Endothelial cell of umbilical vein (primary cell): ENCODE measurements around the gene MAPKBP1. TPM values are rescaled to one million over a fixed set of nuclear protein-coding genes. Genes with fewer than 3 reads are reported as not detected.

Experiments
- BruUV-seq: library from RNA; stranded (reverse); fragments of 400-500 nt; replicated peaks from 2 replicates; lab custom pipeline; 2021; lab: Mats Ljungman, UMichigan
- CTCF ChIA-PET: fragments of 300-600, 350-600 bp; sonication (Branson Sonifier 250); formaldehyde crosslinking; loops from one replicate; lab custom pipeline; 2021; ENCODE audit warnings: antibody characterized with exemption, inconsistent platforms; lab: Charles Lee
- POLR2A ChIA-PET: fragments of 300-600, 350-600 bp; sonication (Branson Sonifier 250); formaldehyde crosslinking; loops from one replicate; lab custom pipeline; 2021; ENCODE audit warnings: antibody characterized with exemption, inconsistent platforms; lab: Charles Lee
- DNase-seq: peaks from one replicate; pipeline ENCODE4 v3.0.0-alpha.2; 2011; ENCODE audit warnings: low read depth, low spot score
- FAIRE-seq: peaks from 2 replicates; lab custom pipeline; 2011; peaks lifted over from hg19 to GRCh38; lab: Jason Lieb, UNC
- H2AFZ ChIP-seq: 2 replicates; pipeline ENCODE4 v1.6.0; 2012; ENCODE audit warnings: low read depth, low read length, control low read depth, inconsistent platforms
- H3K27ac ChIP-seq: 2 replicates; pipeline ENCODE4 v1.5.1; 2011; ENCODE audit warnings: low read depth, mild to moderate bottlenecking, control low read depth, low read length, moderate library complexity; ENCODE audit not compliant: insufficient read depth
- H3K27me3 ChIP-seq, 2 experiments: 2 replicates each; pipeline versions ENCODE4 v1.6.0 to v1.6.1; 2011; ENCODE audit warnings: low read length in 2 of 2, mixed read lengths in 1 of 2; ENCODE audit not compliant: control insufficient read depth in 2 of 2, insufficient read depth in 2 of 2
- H3K36me3 ChIP-seq, 2 experiments: 2 replicates in 1 of 2; 3 replicates in 1 of 2; pipeline ENCODE4 v1.5.1; 2011; ENCODE audit warnings: low read length in 2 of 2, mild to moderate bottlenecking in 1 of 2, moderate library complexity in 1 of 2; ENCODE audit not compliant: control insufficient read depth in 2 of 2, insufficient read depth in 2 of 2; ENCODE audit errors: extremely low read depth in 1 of 2
- H3K4me1 ChIP-seq: 3 replicates; pipeline ENCODE4 v1.5.1; 2011; ENCODE audit warnings: mild to moderate bottlenecking, low read length; ENCODE audit not compliant: control insufficient read depth, insufficient read depth; ENCODE audit errors: extremely low read depth
- H3K4me2 ChIP-seq: 2 replicates; pipeline ENCODE4 v1.6.1; 2011; ENCODE audit warnings: low read length, control low read depth, mixed read lengths; ENCODE audit not compliant: insufficient read depth
- H3K4me3 ChIP-seq, 3 experiments: fragments of 200-600 bp in 1 of 3; sonication (generic), shearing (Covaris generic) in 1 of 3; replicated peaks in 1 of 3; 2 replicates each; pipeline ENCODE4 v1.5.1; 2011 to 2016; ENCODE audit warnings: control low read depth in 3 of 3, low read length in 3 of 3, mild to moderate bottlenecking in 2 of 3, inconsistent platforms in 1 of 3, low read depth in 1 of 3, moderate library complexity in 1 of 3; ENCODE audit not compliant: insufficient read depth in 1 of 3
- H3K79me2 ChIP-seq: 2 replicates; pipeline ENCODE4 v1.6.0; 2012; ENCODE audit warnings: low read length, inconsistent platforms; ENCODE audit not compliant: control insufficient read depth, insufficient read depth
- H3K9ac ChIP-seq: replicated peaks from 2 replicates; pipeline ENCODE3; 2011; ENCODE audit warnings: low read length, control low read depth; ENCODE audit not compliant: insufficient read depth; ENCODE audit errors: extremely low read depth
- H3K9me1 ChIP-seq: replicated peaks from 3 replicates; pipeline ENCODE4 v1.6.0; 2011; ENCODE audit warnings: mild to moderate bottlenecking, low read length; ENCODE audit not compliant: control insufficient read depth, insufficient read depth; ENCODE audit errors: extremely low read depth
- H3K9me3 ChIP-seq: replicated peaks from 2 replicates; pipeline ENCODE4 v1.5.1; 2012; ENCODE audit warnings: low read length, inconsistent platforms; ENCODE audit not compliant: control insufficient read depth, insufficient read depth
- H4K20me1 ChIP-seq: replicated peaks from 2 replicates; pipeline ENCODE3; 2011; ENCODE audit warnings: mild to moderate bottlenecking, low read length; ENCODE audit not compliant: control insufficient read depth, insufficient read depth; ENCODE audit errors: extremely low read depth
- CTCF ChIP-seq, 2 donors: IDR thresholded peaks; 1 replicate in 1 of 2; 2 replicates in 1 of 2; pipeline ENCODE4 v1.5.1; 2011; ENCODE audit warnings: low read length in 2 of 2, mild to moderate bottlenecking in 2 of 2, moderate library complexity in 2 of 2, control low read depth in 1 of 2, inconsistent platforms in 1 of 2, low read depth in 1 of 2; ENCODE audit not compliant: insufficient read depth in 1 of 2; ENCODE audit errors: extremely low read depth in 1 of 2
- EZH2 ChIP-seq: IDR thresholded peaks from 2 replicates; pipeline ENCODE4 v1.6.1; 2012; ENCODE audit warnings: borderline replicate concordance, low read depth, mild to moderate bottlenecking, moderate library complexity, low read length, inconsistent platforms; ENCODE audit not compliant: severe bottlenecking
- FOS ChIP-seq: IDR thresholded peaks from 2 replicates; pipeline ENCODE4 v1.6.1; 2011; ENCODE audit warnings: mild to moderate bottlenecking, low read length, moderate library complexity, borderline replicate concordance; ENCODE audit not compliant: insufficient read depth
- GATA2 ChIP-seq: IDR thresholded peaks from 2 replicates; pipeline ENCODE4 v1.7.0; 2011; ENCODE audit warnings: low read depth, mild to moderate bottlenecking, moderate library complexity, mixed read lengths, low read length; ENCODE audit not compliant: insufficient read length, insufficient read depth
- JUN ChIP-seq: IDR thresholded peaks from 2 replicates; pipeline ENCODE4 v1.6.1; 2011; ENCODE audit warnings: borderline replicate concordance, low read depth; ENCODE audit not compliant: insufficient read length, insufficient read depth
- MAX ChIP-seq: IDR thresholded peaks from 2 replicates; pipeline ENCODE4 v1.6.1; 2011; ENCODE audit not compliant: insufficient read depth, insufficient read length
- MYC ChIP-seq: IDR thresholded peaks from one replicate; pipeline ENCODE4 v1.6.1; 2011; ENCODE audit warnings: mild to moderate bottlenecking, low read depth, low read length
- POLR2A ChIP-seq: IDR thresholded peaks from 2 replicates; pipeline ENCODE4 v1.6.1; 2012; ENCODE audit warnings: low read depth, mild to moderate bottlenecking, control low read depth, low read length
- POLR2AphosphoS5 ChIP-seq: IDR thresholded peaks from 2 replicates; pipeline ENCODE4 v1.6.1; 2012; ENCODE audit warnings: low read depth, mild to moderate bottlenecking, control low read depth, low read length, moderate library complexity; ENCODE audit not compliant: insufficient read depth
- dilution Hi-C: fragments of 300-500 bp; cut with MboI; formaldehyde crosslinking; loops from one replicate; pipeline ENCODE4 v1.15.0; 2019; ENCODE audit warnings: low sequenced_read_pairs; ENCODE audit not compliant: extremely low pct_ligation_motif_present
- intact Hi-C: fragments of 100-400 bp; cut with micrococcal nuclease; formaldehyde crosslinking; loops from one replicate; pipeline ENCODE4 v1.10.0; 2022
- polyA plus RNA-seq, 4 experiments: library from polyadenylated mRNA; depleted of rRNA in 3 of 4; stranded (reverse) in 3 of 4; unstranded in 1 of 4; fragments of >200 nt; gene quantifications; 2 replicates each; pipeline versions ENCODE4 v1.2.1 to v1.2.3, GENCODE V29; 2011 to 2012; ENCODE audit warnings: missing spikeins in 1 of 4
- total RNA-seq: library from RNA; stranded (reverse); gene quantifications from 2 replicates; pipeline ENCODE4 v1.2.3, GENCODE V29; 2021

MAPKBP1 gene
- total and polyA plus RNA-seq, 2 donors (not counting 3 experiments of a cell fraction or from before 2014, with no cell fraction given), result 12.3 to 55.8 TPM

GRCh38 chr15:41851755-41852370 is 77.6 kb downstream of the MAPKBP1 start:
- ChIA-PET POLR2A (no interaction called here), CTCF (interaction anchor here (3.2 kb wide), 1 partner anchor 12 kb away, joined by 12 read pairs; no protein-coding TSS in a partner anchor)
- H3K4me2 ChIP-seq, result no peak overlapping the region
- H3K4me3 ChIP-seq, result no peak overlapping the region
- H3K36me3 ChIP-seq, result peaks cover 8 to 48% of the 10 kb centered on the region in 2 experiments
- H3K9me3 ChIP-seq, result no peaks in the 10 kb centered on the region
- FAIRE-seq, result no peak
- H2AFZ ChIP-seq, result no peak overlapping the region
- H3K27me3 ChIP-seq, result no peaks in the 10 kb centered on the region
- BruUV-seq, result no TSS peak
- no peak overlapping the region for H3K27ac ChIP-seq
- H3K4me1 ChIP-seq, result no peaks in the 10 kb centered on the region
- H3K79me2 ChIP-seq, result no peaks in the 10 kb centered on the region
- no peak overlapping the region for H3K9ac ChIP-seq
- no peak for TF ChIP-seq FOS
- no peak for TF ChIP-seq MAX
- no peak for TF ChIP-seq MYC
- no peak for TF ChIP-seq POLR2A
- no peak for TF ChIP-seq JUN
- TF ChIP-seq CTCF (IDR thresholded peaks at IDR 0.05; ENCODE audit: extremely low read depth in 1 of 2, insufficient read depth in 1 of 2, low read depth in 1 of 2, low read length in 2 of 2), result no peak
- TF ChIP-seq POLR2AphosphoS5, result no peak
- TF ChIP-seq EZH2, result no peak
- TF ChIP-seq GATA2, result no peak
- H3K9me1 ChIP-seq, result no peaks in the 10 kb centered on the region
- H4K20me1 ChIP-seq, result no peaks in the 10 kb centered on the region
- dilution Hi-C loops, result no loop called here
- intact Hi-C loops, result no loop called here
- no peak for DNase-seq
